SK-N-SH (cell line): Measurements from ENCODE around the gene PCDH20. TPM values are rescaled to one million over a fixed set of nuclear protein-coding genes. Genes with fewer than 3 reads are reported as not detected.

Source experiments
- CTCF ChIA-PET: fragments of 300-600, 350-600 bp; formaldehyde crosslinking; extraction: SDS; loops from one replicate; lab custom pipeline; 2021; lab: Yijun Ruan, JAX
- POLR2A ChIA-PET: fragments of 350-600 bp; sonication (Branson Sonifier 250); formaldehyde crosslinking; extraction: SDS; loops from one replicate; lab custom pipeline; 2020; ENCODE audit warnings: antibody characterized with exemption, inconsistent platforms; lab: Yijun Ruan, JAX
- DNase-seq: peaks from one replicate; pipeline ENCODE4 v3.0.0; 2012
- H2AFZ ChIP-seq: fragments of 200-600 bp; sonication (generic); 2 replicates; pipeline ENCODE4 v1.8.1; 2016; ENCODE audit warnings: antibody characterized with exemption, mild to moderate bottlenecking, low read depth
- H3F3A ChIP-seq: fragments of 200-600 bp; sonication (generic); replicated peaks from 2 replicates; pipeline ENCODE3; 2016; ENCODE audit warnings: antibody characterized with exemption, mild to moderate bottlenecking; ENCODE audit not compliant: insufficient read depth
- H3K27ac ChIP-seq, 2 experiments: fragments of 200-500 bp in 1 of 2; fragments of 200-600 bp in 1 of 2; sonication (Bioruptor generic) in 1 of 2; sonication (generic), shearing (Covaris generic) in 1 of 2; 2 replicates each; pipeline versions ENCODE4 v1.5.1 to v1.6.1; 2014 to 2016; ENCODE audit warnings: low read depth in 2 of 2, inconsistent platforms in 1 of 2, low read length in 1 of 2, mild to moderate bottlenecking in 1 of 2, mixed read lengths in 1 of 2
- H3K27me3 ChIP-seq: fragments of 200-600 bp; sonication (generic), shearing (Covaris generic); 2 replicates; pipeline ENCODE4 v1.6.1; 2016; ENCODE audit warnings: mixed run types; ENCODE audit not compliant: insufficient read depth
- H3K36me3 ChIP-seq, 2 experiments: fragments of 200-500 bp in 1 of 2; fragments of 200-600 bp in 1 of 2; sonication (Bioruptor generic) in 1 of 2; sonication (generic) in 1 of 2; replicated peaks in 1 of 2; 2 replicates each; pipeline versions ENCODE3 to v1.5.1; 2014 to 2016; ENCODE audit warnings: low read length in 1 of 2, mild to moderate bottlenecking in 1 of 2; ENCODE audit not compliant: insufficient read depth in 2 of 2, control insufficient read depth in 1 of 2
- H3K4me1 ChIP-seq, 2 experiments: fragments of 200-500 bp in 1 of 2; fragments of 200-600 bp in 1 of 2; sonication (Bioruptor generic) in 1 of 2; sonication (generic), shearing (Covaris generic) in 1 of 2; 2 replicates each; pipeline versions ENCODE4 v1.5.1 to v1.6.1; 2014 to 2016; ENCODE audit warnings: low read depth in 1 of 2, low read length in 1 of 2, mixed run types in 1 of 2; ENCODE audit not compliant: insufficient read depth in 2 of 2, control insufficient read depth in 1 of 2
- H3K4me2 ChIP-seq: fragments of 200-600 bp; sonication (generic), shearing (Covaris generic); 2 replicates; pipeline ENCODE4 v1.6.1; 2017; ENCODE audit warnings: mixed run types
- H3K4me3 ChIP-seq, 2 experiments: fragments of 200-500 bp in 1 of 2; fragments of 200-600 bp in 1 of 2; sonication (Bioruptor generic) in 1 of 2; sonication (generic), shearing (Covaris generic) in 1 of 2; 2 replicates each; pipeline versions ENCODE4 v1.5.1 to v1.8.1; 2014 to 2016; ENCODE audit warnings: low read depth in 2 of 2, inconsistent platforms in 1 of 2, low read length in 1 of 2, mild to moderate bottlenecking in 1 of 2, mixed read lengths in 1 of 2, moderate library complexity in 1 of 2
- H3K79me2 ChIP-seq: fragments of 200-600 bp; sonication (generic); 2 replicates; pipeline ENCODE4 v1.8.1; 2017; ENCODE audit warnings: mild to moderate bottlenecking; ENCODE audit not compliant: insufficient read depth
- H3K9ac ChIP-seq: fragments of 200-600 bp; sonication (generic); 2 replicates; pipeline ENCODE4 v1.6.1; 2017; ENCODE audit warnings: mixed run types
- H3K9me2 ChIP-seq: fragments of 200-600 bp; sonication (generic); 2 replicates; pipeline ENCODE4 v1.6.1; 2017; ENCODE audit warnings: mixed run types
- H3K9me3 ChIP-seq: fragments of 200-600 bp; sonication (generic); 2 replicates; pipeline ENCODE4 v1.6.1; 2017; ENCODE audit warnings: mixed run types, mild to moderate bottlenecking, moderate library complexity
- H4K20me1 ChIP-seq: fragments of 200-600 bp; sonication (generic); 2 replicates; pipeline ENCODE4 v1.6.1; 2017; ENCODE audit warnings: mild to moderate bottlenecking, mixed run types; ENCODE audit not compliant: insufficient read depth
- FOSL2 ChIP-seq: IDR thresholded peaks from 2 replicates; pipeline ENCODE4 v1.4.0; 2012; ENCODE audit warnings: low read depth, mild to moderate bottlenecking, moderate library complexity, borderline replicate concordance
- JUND ChIP-seq: IDR thresholded peaks from 2 replicates; pipeline ENCODE4 v1.4.0; 2012
- MXI1 ChIP-seq: IDR thresholded peaks from 2 replicates; pipeline ENCODE4 v1.6.1; 2012; ENCODE audit warnings: mild to moderate bottlenecking, low read depth, low read length, improper control_type of control experiment
- POLR2AphosphoS5 ChIP-seq: IDR thresholded peaks from 2 replicates; pipeline ENCODE4 v1.6.1; 2012; ENCODE audit warnings: low read depth, low read length
- RAD21 ChIP-seq: IDR thresholded peaks from 2 replicates; pipeline ENCODE4 v1.6.1; 2012; ENCODE audit warnings: mild to moderate bottlenecking, low read length
- REST ChIP-seq: IDR thresholded peaks from 2 replicates; pipeline ENCODE4 v1.6.1; 2012; ENCODE audit warnings: mild to moderate bottlenecking, low read depth, low read length, moderate library complexity
- SIN3A ChIP-seq: IDR thresholded peaks from 2 replicates; pipeline ENCODE4 v1.6.1; 2012; ENCODE audit warnings: low read depth, mild to moderate bottlenecking, low read length, moderate library complexity, borderline replicate concordance
- TAF1 ChIP-seq: IDR thresholded peaks from 2 replicates; pipeline ENCODE4 v1.6.1; 2012; ENCODE audit warnings: low read depth, mild to moderate bottlenecking, low read length, moderate library complexity, borderline replicate concordance
- TCF12 ChIP-seq: IDR thresholded peaks from 2 replicates; pipeline ENCODE4 v1.4.0; 2012
- TEAD4 ChIP-seq: IDR thresholded peaks from 2 replicates; pipeline ENCODE4 v1.4.0; 2012; ENCODE audit warnings: mild to moderate bottlenecking, borderline replicate concordance; ENCODE audit not compliant: insufficient read depth
- USF1 ChIP-seq: IDR thresholded peaks from 2 replicates; pipeline ENCODE4 v1.4.0; 2012; ENCODE audit warnings: low read depth, borderline replicate concordance
- USF2 ChIP-seq: fragments of 150-350 bp; IDR thresholded peaks from 2 replicates; pipeline ENCODE4 v1.6.1; 2017; ENCODE audit warnings: antibody characterized with exemption, low read length, low read depth, borderline replicate concordance
- YY1 ChIP-seq: IDR thresholded peaks from 2 replicates; pipeline ENCODE4 v1.4.0; 2012; ENCODE audit warnings: low read depth, mild to moderate bottlenecking
- ZBTB33 ChIP-seq: IDR thresholded peaks from 2 replicates; pipeline ENCODE4 v1.4.0; 2012; ENCODE audit warnings: low read depth, borderline replicate concordance
- WGBS: methylation state at CpG from one replicate; pipeline ENCODE4 v1.1.6; 2017; ENCODE audit warnings: low lambda C conversion rate; 5-methylcytosine and 5-hydroxymethylcytosine counted together
- polyA plus RNA-seq, 3 experiments: library from polyadenylated mRNA; depleted of rRNA; stranded (reverse); fragments of >200 nt; gene quantifications; 2 replicates each; pipeline ENCODE4 v1.2.3, GENCODE V29; 2012

PCDH20 gene
- polyA plus RNA-seq, 1 of the 3 experiments (the other 2 are of a cell fraction) = not detected

- Histone ChIP-seq H3F3A (no peaks in the 10 kb centered on the region), H3K36me3 (no peaks in the 10 kb centered on the region), H3K9me3 (no peaks in the 10 kb centered on the region), H3K27ac (no peak overlapping the region), H3K4me2 (no peak overlapping the region), H3K79me2 (no peaks in the 10 kb centered on the region), H3K4me1 (no peaks in the 10 kb centered on the region), H3K9me2 (no peaks in the 10 kb centered on the region), H4K20me1 (no peaks in the 10 kb centered on the region), H3K4me3 (no peak overlapping the region), H3K27me3 (no peaks in the 10 kb centered on the region), H2AFZ (no peak overlapping the region), H3K9ac (no peak overlapping the region)
- TF ChIP-seq ZBTB33 = no peak
- TF ChIP-seq TAF1 = no peak
- TF ChIP-seq FOSL2 = no peak
- no peak for TF ChIP-seq RAD21
- no peak for TF ChIP-seq TEAD4
- no peak for TF ChIP-seq YY1
- no peak for TF ChIP-seq TCF12
- TF ChIP-seq POLR2AphosphoS5 = no peak
- no peak for TF ChIP-seq SIN3A
- no peak for TF ChIP-seq JUND
- TF ChIP-seq REST = no peak
- TF ChIP-seq USF1 = no peak
- no peak for TF ChIP-seq USF2
- no peak for TF ChIP-seq MXI1
- CTCF ChIA-PET = interaction anchor here (1.1 kb wide), 1 partner anchor 23 kb away, joined by 4 read pairs; no protein-coding TSS in a partner anchor
- DNase-seq = no peak
- POLR2A ChIA-PET = no interaction called here
- 13% methylated on average over 3 of the region's 3 CpGs for WGBS
These were observed 28.0 kb downstream of the PCDH20 start for GRCh38 chr13:61387694-61388093.
